Left lung (tissue), 10 donors: Measurements from ENCODE around the gene SRSF2. TPM values are rescaled to one million over a fixed set of nuclear protein-coding genes. Genes with fewer than 3 reads are reported as not detected.
"Not testable (repeated sequence)": the region's sequence is repeated elsewhere in the genome, so short reads cannot be mapped to it uniquely, and the experiment has no call there.

ENCODE experiments used
- ATAC-seq: fragments of 200-7000 bp; cut with Tn5 transposase; one replicate; pipeline ENCODE4 v1.9.1; 2020; ENCODE audit warnings: moderate library complexity
- DNase-seq, 4 donors: peaks; one replicate each; pipeline ENCODE4 v3.0.0-alpha.2; 2013 to 2020
- H3K27ac ChIP-seq, 2 donors: fragments of 200-600 bp; sonication (generic) in 1 of 2; one replicate each; pipeline versions ENCODE4 v1.5.0 to v1.8.0; 2020 to 2021
- H3K27me3 ChIP-seq, 2 donors: fragments of 200-600 bp; sonication (generic) in 1 of 2; one replicate each; pipeline versions ENCODE4 v1.5.0 to v1.8.0; 2020 to 2021
- H3K36me3 ChIP-seq, 2 donors: fragments of 200-600 bp; sonication (generic) in 1 of 2; one replicate each; pipeline versions ENCODE4 v1.5.0 to v1.8.0; 2020 to 2021
- H3K4me1 ChIP-seq, 2 donors: fragments of 200-600 bp; one replicate each; pipeline ENCODE4 v1.8.0; 2021
- H3K4me3 ChIP-seq, 2 donors: fragments of 200-600 bp; sonication (generic) in 1 of 2; one replicate each; pipeline versions ENCODE4 v1.5.0 to v1.8.0; 2020 to 2021; ENCODE audit warnings: mild to moderate bottlenecking in 1 of 2
- H3K9me3 ChIP-seq, 2 donors: fragments of 200-600 bp; sonication (generic) in 1 of 2; one replicate each; pipeline versions ENCODE4 v1.5.0 to v1.8.0; 2020 to 2021
- intact Hi-C, 2 donors: fragments of 100-400 bp; cut with DNase I; formaldehyde crosslinking; loops; one replicate each; pipeline versions ENCODE4 v1.11.2 to v1.14.2; 2022
- polyA plus RNA-seq, 6 donors: library from polyadenylated mRNA; unstranded; fragments of 120-200 nt; gene quantifications; one replicate each; pipeline ENCODE4 v1.2.1, GENCODE V29; 2013; ENCODE audit not compliant: insufficient read length in 6 of 6
- total RNA-seq, 2 donors: library from RNA; stranded (reverse); fragmentation: NEBNext Ultra II Directional; extraction: Animal tissue kit (Norgen Biotek cat#: 25700); gene quantifications; one replicate each; pipeline ENCODE4 v1.2.1, GENCODE V29; 2021
- TF ChIP-seq, protein P1 (sequence below), 2 donors: fragments of 200-600 bp; sonication (generic) in 1 of 2; IDR thresholded peaks; one replicate each; pipeline versions ENCODE4 v1.5.0 to v1.8.0; 2021; ENCODE audit warnings: antibody characterized with exemption in 2 of 2
- donor health status: DM: no; HTN: yes; CAD: no.
- donor health status: DM: no; HTN: no; CAD: no.

The SRSF2 gene
- total and polyA plus RNA-seq, 8 donors: 114 to 393 (median 356) TPM

DNA sequence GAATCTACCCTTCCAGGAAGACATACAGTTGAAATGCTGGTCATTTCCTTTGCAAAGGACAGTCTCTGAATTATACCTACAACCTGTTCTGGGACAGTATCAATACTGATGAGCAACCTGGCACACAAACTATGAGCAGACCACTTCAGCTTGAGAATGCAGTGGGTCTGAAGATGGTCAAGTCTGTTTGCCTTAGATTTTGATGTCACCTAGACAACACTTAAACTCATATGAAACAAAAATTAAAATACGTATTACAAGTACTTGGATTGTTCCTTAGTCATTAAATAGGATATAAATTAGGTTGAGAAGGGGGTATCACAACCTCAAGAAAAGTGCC is 3.5 kb downstream of the SRSF2 start:
- ATAC-seq (no peak), DNase-seq (no peak)
- no peaks in the 10 kb centered on the region for H3K27me3 ChIP-seq
- peak overlapping the region in 1 of 2 donors; percentile 99 for H3K27ac ChIP-seq
- H3K4me1 ChIP-seq: peaks cover 13 to 72% of the 10 kb centered on the region in 2 donors
- intact Hi-C loops: no loop called here
- H3K36me3 ChIP-seq: peaks cover 0 to 62% of the 10 kb centered on the region in 2 donors
- TF ChIP-seq, protein P1, sequence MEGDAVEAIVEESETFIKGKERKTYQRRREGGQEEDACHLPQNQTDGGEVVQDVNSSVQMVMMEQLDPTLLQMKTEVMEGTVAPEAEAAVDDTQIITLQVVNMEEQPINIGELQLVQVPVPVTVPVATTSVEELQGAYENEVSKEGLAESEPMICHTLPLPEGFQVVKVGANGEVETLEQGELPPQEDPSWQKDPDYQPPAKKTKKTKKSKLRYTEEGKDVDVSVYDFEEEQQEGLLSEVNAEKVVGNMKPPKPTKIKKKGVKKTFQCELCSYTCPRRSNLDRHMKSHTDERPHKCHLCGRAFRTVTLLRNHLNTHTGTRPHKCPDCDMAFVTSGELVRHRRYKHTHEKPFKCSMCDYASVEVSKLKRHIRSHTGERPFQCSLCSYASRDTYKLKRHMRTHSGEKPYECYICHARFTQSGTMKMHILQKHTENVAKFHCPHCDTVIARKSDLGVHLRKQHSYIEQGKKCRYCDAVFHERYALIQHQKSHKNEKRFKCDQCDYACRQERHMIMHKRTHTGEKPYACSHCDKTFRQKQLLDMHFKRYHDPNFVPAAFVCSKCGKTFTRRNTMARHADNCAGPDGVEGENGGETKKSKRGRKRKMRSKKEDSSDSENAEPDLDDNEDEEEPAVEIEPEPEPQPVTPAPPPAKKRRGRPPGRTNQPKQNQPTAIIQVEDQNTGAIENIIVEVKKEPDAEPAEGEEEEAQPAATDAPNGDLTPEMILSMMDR (IDR thresholded peaks at IDR 0.05): no peak
- no peaks in the 10 kb centered on the region for H3K9me3 ChIP-seq
- H3K4me3 ChIP-seq: peak overlapping the region in 1 of 2 donors; percentile 97

DNA sequence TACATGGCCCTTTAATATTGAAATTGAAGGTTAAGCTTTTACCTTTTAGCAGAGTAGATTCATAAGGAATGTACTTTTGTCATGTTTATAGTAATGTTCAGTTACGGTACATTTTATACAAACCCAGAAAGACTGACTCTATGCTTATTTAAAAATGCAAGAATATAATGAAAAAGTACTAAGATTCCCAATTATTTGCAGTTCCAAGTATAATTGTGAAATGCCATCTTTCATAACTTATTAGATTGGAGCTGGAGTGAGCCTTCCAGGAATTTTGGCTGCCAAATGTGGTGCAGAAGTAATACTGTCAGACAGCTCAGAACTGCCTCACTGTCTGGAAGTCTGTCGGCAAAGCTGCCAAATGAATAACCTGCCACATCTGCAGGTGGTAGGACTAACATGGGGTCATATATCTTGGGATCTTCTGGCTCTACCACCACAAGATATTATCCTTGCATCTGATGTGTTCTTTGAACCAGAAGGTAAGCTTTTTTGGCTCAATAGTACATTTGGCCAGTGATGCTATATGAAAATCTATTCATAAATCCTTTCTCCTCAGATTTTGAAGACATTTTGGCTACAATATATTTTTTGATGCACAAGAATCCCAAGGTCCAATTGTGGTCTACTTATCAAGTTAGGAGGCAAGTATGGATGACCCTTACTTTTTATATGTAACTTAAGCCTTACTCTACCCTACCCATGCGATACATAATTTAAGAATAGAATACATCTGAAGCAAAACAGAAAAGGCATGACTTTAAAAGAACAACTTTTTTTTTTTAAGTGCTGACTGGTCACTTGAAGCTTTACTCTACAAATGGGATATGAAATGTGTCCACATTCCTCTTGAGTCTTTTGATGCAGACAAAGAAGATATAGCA is 4.2 kb downstream of the SRSF2 start:
- ATAC-seq (no peak), DNase-seq (no peak)
- Histone ChIP-seq H3K4me3 (peak overlapping the region in 1 of 2 donors; percentile 97), H3K27me3 (no peaks in the 10 kb centered on the region), H3K36me3 (peaks cover 0 to 62% of the 10 kb centered on the region in 2 donors), H3K27ac (peak overlapping the region in 1 of 2 donors; percentile 99), H3K9me3 (no peaks in the 10 kb centered on the region), H3K4me1 (peaks cover 13 to 74% of the 10 kb centered on the region in 2 donors)
- TF ChIP-seq, protein P1 (IDR thresholded peaks at IDR 0.05): no peak
- intact Hi-C loops: no loop called here

DNA sequence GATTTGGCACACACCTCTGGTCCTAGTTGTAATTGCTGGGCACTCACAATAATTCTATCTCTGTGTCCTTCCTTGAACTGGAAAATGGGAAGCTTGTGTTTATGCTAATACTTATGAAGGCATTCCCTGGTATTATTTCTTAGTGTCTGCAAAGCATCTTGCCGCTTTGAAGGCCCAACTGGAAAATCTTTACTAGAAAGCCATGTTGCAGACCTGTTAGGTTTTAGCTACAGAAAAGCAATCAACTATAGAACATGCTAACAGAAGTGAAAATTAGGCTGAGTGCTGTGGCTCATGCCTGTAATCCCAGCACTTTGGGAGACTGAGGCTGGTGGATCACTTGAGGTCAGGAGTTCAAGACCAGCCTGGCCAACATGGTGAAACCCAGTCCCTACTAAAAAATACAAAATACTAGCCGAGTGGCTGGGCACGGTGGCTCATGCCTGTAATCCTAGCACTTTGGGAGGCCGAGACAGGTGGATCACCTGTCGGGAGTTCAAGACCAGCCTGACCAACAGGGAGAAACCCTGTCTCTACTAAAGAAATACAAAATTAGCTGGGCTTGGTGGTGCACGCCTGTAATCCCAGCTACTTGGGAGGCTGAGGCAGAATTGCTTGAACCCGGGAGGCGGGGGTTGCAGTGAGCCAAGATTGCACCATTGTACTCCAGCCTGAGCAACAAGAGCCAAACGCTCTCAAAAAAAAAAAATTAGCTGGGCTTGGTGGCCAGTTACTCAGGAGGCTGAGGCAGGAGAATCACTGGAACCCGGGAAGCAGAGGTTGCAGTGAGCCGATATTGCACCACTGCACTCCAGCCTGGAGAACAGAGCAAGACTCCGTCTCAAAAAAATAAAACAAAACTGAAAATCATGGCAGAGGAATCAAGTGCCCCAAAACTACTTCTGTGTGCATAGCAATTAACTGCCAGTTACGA is 5.1 kb downstream of the SRSF2 start:
- H3K27ac ChIP-seq, ATAC-seq, DNase-seq, H3K27me3 ChIP-seq, H3K9me3 ChIP-seq, H3K4me3 ChIP-seq, intact Hi-C loops: not testable (repeated sequence)
- Histone ChIP-seq H3K4me1 (peaks cover 16 to 83% of the 10 kb centered on the region in 2 donors), H3K36me3 (peaks cover 0 to 62% of the 10 kb centered on the region in 2 donors)

DNA sequence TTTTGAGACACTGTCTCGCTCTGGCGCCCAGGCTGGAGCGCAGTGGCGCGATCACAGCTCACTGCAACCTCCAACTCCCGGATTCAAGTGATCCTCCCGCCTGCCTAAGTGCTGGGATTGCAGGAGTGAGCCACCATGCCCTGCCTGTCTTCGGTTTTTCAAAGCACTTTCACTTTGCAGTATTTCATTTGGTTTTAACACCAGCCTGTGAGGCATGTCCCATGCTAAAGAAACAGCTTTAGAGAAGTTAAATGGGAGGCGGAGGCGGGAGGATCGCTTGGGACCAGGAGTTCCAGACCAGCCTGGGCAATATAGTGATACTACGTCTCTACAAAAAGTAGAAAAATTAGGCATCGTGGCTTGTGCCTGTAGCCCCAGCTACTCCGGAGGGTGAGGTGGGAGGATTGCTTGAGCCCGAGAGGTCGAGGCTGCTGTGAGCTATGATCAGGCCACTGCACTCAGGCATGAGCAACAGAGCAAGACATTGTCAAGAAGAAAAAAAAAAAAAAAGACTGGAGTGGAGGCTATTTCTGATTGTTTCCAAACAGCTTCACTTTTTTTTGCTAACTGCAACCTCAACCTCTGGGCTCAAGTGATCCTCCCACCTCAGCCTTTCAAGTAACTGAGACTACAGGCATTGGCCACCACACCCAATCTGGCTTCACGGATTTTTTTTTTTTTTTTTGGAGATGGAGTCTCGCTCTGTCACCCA is 9.2 kb downstream of the SRSF2 start:
- peaks cover 17 to 81% of the 10 kb centered on the region in 2 donors for H3K4me1 ChIP-seq
- ATAC-seq (no peak), DNase-seq (no peak)
- no peaks in the 10 kb centered on the region for H3K27me3 ChIP-seq
- peaks cover 3 to 56% of the 10 kb centered on the region in 2 donors for H3K36me3 ChIP-seq
- no peaks in the 10 kb centered on the region for H3K9me3 ChIP-seq
- intact Hi-C loops: no loop called here
- TF ChIP-seq, protein P1 (IDR thresholded peaks at IDR 0.05): no peak
- peak overlapping the region; percentile 100 for H3K27ac ChIP-seq
- H3K4me3 ChIP-seq: peak overlapping the region; percentile 94 to 99
